Activated CD8-positive, alpha-beta memory T cell treated with anti-CD3 and anti-CD28 coated beads for 48 hours (primary cell): ENCODE measurements around the gene KAT2B.

Experiments used
- DNase-seq, 3 experiments: peaks; one replicate each; pipeline ENCODE4 v3.0.0-alpha.2; 2020; ENCODE audit warnings: low read depth in 2 of 3, low spot score in 2 of 3

The KAT2B gene

DNA sequence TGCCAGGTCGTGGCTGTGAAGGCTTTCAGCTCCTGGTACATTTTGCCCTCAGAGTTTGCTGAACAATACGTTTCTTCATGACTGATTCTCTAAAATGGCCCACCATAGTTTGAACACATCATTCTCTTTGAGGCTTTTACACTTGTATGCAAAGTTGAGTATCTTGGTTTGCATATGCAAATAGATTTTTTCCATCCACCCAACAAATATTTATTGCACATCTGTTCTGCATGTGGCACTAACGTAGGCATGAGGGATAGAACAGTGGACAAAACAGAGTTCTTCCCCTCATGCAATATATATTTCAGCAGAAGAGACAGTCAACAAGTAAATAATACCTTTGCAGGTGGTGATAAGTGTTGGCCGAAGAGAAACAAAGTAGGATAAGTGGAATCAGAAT lies 55.2 kb downstream of the KAT2B start:
- no peak for DNase-seq

DNA sequence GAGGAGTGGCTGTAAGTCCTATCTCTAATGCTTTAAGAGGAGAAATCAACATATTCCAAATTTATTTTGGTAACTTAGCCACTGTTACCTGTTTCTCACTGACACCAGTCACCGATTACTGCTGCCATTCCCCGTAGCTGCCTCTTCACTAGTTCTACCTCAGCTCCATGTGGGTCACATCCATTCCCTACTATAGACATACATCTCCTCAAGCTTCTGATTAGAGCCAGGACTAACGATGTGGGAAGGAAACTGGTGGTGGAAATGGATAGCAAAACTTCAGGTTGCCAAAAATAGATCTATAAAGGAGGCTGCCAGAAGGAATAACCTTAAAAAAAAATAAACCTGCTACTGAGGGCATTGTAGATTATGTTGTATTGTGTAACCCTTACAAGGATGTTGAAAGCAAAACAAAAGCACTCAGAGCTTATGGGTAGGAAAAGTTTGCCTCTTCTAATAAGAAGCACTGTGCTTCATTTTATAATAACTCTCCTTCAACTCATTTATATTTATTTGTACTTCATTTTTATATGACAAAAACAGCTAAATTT lies 56.0 kb downstream of the KAT2B start:
- no peak for DNase-seq

DNA sequence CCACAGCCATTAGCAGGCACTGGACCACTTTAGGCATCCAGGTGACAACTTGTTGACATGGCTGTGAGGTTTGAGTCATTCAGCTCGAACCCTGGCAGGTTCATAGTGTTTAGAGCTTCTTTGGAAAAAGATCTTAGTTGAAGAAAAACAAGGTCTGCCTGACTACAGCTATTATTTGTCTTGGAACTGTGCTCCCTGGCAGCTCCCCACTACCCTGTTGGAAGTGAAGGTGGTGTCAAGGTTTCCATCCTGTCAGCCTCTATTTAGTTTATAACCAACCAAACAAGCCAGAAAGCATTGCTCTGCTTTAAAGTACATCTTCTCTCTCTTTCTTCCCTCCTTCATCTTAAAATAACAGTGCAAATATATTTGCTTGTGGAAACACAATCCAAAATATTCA lies 56.8 kb downstream of the KAT2B start:
- no peak for DNase-seq

DNA sequence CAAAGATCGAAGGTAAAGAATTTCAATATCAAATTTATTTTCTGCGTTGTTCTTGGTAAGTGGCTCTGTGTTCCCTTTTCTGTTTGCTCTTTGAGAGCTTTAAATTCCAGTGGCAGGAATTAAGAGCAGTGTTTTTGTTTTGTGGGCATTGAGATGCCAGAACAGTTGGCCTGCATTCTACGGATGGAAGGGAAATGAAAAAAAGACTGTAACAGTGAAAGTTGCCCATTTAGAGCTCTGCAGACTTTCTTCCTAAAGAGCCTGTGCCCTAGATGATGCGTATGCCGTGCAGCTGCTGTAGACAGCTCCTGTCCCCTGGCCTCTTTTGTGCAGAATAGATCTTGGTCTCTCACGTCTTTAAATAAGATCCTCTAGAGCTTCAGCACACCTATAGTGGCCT lies 58.8 kb downstream of the KAT2B start:
- no peak for DNase-seq

DNA sequence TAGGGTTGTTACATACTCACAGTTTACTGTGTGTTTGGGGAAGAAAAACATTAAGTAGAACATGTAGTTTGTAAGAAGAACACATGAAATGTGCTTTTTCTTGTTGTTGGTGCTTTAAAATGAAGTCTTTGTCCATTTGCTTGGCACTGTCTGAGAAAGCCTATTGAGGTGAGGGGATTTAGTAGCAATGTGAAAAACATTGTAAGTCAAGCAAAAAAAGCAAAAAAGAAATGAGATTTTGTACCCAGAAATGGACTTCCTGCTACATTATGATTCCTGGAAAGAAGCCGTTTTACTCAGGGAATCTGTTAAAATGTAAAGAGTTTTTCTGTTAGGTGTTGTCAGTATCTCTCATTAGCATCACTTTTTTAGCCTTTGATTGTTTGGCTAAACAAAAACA lies 59.9 kb downstream of the KAT2B start:
- no peak for DNase-seq

DNA sequence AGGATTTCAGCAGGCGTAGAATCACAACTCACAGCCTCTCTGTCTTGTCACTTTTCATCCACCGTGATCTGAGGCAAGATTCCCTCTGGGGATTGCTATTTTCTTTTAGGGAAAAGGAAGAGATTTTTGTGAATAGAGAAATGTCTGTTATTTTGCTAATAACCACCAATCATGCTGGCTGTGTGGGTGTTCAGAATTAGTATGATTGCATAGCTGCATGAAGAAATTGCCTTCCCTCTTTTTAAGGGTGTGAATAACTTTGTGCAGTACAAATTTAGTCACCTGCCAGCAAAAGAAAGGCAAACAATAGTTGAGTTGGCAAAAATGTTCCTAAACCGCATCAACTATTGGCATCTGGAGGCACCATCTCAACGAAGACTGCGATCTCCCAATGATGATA lies 60.8 kb downstream of the KAT2B start:
- DNase-seq, result no peak

DNA sequence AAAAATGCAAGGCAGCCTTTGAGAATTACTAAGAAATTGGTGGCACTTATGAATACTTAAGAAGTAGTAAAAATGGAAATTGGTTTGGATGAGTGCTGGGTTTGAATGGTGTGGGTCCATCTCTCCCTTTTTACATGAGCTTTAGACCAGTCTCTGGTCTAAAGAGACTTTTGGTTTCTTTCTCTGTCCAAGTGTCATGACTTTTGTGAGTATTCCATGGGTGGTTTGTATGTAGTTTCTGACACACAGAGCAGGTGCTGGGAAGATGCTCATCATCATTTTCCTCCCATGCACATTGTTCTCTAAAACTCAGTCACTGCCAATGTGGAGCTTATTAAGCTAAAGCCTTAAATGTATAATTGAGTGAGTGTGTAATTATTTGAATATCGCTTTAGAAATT lies 63.5 kb downstream of the KAT2B start:
- no peak for DNase-seq

DNA sequence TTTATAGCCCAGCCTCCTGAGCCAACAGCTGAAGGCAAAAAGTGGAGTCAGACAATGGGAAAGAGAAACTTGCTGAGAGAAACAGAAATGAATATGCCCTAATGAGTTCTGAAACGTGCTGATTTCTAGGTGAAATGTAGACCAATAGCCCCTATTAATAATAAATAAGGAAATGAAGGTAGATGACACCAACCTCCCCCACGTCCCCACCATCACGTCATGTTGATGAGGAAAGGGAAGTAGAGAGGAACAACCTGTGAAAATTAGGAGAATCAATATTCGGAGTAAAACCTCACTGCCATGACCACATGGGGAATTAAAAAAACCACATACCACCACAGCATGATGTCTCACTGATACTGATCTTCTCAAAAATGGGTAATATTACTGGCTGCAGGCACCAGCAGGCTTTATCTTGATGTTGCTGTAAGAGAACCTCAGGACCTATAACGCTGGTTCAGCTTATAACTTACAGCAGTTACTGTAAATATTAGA lies 64.0 kb downstream of the KAT2B start:
- DNase-seq, result peak; percentile 9 to 32 (median 17)

DNA sequence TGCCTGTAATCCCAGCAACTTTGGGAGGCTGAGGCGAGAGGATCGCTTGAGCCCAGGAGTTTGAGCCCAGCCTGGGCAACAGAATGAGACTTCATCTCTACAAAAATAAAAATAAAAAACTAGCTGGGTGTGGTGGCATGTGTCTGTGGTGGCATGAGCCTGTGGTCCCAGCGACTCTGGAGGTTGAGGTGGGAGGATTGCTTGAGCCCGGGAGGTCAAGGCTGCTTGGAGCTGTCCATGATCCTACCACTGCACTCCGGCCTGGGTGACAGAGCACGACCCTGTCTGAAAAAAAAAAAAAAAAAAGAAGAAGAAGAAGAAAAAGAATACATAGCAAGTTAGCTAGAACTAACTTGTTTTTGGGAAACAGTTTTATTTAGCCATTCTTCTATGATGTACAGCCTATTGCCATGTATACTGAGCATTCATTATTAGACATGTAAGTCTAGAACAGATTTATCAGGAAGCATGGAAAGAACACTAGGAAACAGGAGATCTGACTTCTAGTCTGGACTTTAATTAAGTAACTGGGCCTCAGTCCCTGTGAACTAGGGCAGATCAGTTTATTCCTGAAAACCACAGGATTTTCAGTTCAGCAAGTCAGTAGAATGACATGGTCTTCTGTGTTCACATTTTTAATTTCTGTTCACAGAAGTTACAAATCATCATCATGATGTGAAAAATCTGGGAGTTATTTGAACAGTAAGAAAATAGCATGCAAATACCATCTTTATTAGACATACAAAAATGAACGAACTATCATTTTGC lies 65.5 kb downstream of the KAT2B start:
- no peak for DNase-seq

DNA sequence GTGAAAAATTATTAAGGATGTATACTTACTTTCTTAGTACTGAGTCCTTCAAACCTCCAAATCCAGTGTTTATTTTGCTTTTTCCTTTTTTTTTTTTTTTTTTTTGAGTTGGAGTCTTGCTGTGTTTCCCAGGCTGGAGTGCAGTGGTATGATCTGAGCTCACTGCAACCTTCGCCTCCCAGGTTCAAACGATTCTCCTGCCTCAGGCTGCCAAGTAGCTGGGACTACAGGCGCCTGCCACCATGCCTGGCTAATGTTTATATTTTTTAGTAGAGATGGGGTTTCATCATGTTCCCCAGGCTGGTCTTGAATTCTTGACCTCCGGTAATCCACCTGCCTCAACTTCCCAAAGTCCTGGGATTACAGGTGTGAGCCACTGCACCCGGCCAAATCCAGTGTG lies 67.5 kb downstream of the KAT2B start:
- DNase-seq, result no peak

DNA sequence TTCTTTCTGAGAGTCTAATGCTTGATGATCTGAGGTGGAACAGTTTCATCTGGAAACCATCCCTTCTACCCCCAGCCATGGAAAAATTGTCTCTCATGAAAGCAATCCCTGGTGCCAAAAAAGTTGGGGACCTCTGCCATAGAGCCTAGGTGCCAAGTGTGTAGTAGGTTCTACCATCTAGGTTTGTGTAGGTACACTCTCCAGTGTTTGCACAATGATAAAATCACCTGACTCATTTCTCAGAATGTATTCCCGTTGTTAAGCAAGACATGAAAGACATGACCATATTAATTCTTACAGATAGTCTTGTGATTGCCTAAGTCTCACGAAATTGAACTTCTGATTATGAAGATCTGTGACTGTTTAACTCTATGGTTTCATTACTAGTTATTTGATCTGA lies 68.6 kb downstream of the KAT2B start:
- DNase-seq, result no peak

DNA sequence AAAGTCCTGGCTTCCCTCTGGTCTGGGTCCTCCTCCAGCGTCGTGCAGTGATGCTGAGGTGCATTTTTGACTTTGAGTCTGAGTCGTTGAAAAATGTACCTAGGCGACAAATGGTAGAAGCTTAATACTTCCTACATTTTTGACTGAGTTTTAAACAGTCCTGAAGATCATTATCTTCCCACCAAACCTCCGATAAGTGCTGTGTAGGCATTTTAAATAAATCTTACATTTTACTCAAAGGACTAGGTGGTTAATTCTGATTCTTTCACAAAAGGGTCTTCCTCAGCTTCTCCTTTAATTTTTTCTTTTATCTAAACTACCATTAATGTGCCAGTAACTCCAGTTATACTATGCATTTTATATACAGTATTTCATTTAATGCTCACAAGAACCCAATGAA lies 70.6 kb downstream of the KAT2B start:
- no peak for DNase-seq

DNA sequence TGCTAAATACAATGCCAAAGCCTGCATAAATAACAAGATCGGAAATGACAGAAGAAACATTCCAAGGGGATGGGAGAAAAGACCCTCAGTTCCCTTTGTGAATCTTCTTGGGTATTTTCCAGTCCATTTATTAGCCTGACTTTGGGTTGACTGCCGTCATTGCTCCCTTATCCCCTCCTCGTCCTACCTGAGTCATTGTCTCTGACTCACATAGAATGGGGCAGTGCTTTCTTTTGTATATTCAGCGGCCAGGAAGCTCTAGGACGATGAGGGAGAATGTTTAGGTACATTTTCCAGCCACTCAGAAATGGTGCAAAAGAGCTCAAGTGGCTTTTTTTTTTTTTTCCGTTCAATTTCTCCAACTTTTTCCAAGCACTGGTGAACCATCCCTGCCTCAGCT lies 71.6 kb downstream of the KAT2B start:
- no peak for DNase-seq

DNA sequence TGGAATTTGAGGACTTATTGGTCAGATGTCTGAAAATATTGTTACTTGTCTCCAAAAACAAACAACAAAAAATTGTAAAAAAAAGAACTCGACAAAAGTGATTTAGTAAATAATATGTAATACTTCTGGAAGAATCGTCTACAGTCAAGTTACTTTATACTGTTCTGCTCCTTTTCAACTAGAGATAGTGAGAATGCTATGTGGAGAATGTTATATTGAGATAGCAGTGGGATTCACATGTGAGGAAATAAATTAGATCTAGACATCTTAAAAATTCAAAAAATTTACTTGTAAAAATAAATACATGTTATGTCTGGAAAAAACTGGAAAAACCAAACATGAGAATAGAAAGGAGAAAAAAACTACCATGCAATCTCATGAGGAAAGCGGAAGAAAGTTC lies 80.8 kb downstream of the KAT2B start:
- no peak for DNase-seq

DNA sequence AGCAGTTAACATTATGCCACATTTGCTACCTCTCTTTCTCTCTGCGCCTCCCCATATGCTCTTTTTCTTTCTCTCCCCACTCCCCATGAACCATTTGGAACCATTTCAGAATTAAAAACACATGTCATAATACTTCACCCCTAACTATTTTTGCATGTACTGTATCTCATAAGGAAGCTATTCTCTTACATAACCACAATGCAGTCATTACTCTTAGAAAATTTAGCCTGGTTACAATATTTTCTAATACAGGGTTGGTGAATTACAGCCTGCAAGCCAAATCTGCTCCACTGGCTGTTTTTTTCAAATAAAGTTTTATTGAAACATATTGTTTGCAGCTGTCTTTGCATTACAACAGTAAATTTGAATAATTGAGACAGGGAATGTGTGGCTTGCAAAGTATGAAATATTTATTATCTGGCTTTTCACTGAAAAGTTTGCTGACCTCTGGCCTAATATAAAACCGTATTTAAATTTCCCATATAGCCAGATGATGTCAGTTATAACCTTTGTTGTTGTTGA lies 82.9 kb downstream of the KAT2B start:
- no peak for DNase-seq

DNA sequence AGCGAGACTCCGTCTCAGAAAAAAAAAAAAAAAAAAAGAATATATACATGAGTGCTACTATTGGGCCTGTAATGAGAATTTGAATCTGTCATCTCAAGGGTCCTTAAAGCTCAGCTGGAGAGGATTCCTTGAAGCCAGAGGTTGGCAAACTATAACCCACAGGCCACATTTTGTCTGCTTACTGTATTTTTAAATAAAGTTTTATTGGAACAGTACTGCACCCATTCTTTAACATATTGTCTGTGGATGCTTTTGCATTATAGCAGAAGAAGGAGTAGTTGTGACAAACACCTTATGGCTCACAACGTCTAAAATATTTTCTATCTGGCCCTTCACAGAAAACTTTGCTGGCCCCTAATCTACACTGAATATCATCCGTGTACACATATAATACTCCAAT lies 85.0 kb downstream of the KAT2B start:
- DNase-seq, result no peak

DNA sequence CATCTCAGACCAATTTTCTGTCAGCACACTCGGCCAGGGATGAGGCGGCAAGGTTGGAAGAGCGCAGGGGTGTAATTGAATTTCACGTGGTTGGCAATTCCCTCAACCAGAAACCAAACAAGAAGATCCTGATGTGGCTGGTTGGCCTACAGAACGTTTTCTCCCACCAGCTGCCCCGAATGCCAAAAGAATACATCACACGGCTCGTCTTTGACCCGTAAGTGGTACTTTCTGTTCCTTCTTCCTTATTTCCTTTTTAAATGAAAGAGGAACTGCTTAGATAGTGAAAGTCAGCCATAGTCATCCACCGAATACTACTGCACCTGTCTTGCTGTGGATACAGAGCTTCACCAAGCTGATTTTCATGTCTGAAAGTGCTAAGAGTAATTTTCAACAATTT lies 85.7 kb downstream of the KAT2B start:
- no peak for DNase-seq

DNA sequence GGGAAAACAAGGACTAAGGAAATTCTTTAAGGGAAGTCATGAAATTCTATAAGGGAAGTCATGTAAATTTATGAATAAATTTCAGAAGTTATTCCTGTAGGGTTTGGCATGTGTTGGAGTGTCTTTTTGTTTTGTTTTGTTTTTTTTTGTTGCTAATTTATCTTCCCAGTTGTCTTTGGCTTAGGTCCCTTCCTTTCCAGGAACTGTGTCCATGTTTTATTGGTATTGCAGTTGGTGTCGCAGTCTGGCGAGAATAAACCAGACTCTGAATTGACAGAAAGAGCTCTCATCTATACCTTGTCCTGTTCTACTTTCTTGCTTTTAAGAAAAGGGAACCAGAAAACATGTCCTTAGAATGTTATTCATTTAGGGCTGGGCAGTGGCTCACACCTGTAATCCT lies 88.1 kb downstream of the KAT2B start:
- no peak for DNase-seq

DNA sequence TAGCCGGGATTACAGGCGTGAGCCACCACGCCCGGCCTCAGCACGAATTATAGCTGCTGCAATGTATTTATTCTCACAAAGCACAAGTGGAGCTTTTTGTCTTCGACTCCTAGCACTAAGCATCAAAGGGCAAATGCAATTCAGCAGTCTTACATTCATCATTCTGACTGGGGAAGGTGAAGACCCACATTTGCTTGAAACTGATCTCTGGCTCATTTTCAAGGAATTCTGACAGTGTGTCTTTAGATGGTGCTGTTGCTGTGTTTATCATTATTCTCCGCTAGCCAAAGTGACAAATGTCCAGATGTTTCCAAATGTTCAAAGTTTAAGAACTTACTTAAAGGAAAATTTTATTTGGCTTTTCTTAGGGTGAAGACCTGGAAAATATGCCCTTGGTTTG lies 89.9 kb downstream of the KAT2B start:
- no peak for DNase-seq

DNA sequence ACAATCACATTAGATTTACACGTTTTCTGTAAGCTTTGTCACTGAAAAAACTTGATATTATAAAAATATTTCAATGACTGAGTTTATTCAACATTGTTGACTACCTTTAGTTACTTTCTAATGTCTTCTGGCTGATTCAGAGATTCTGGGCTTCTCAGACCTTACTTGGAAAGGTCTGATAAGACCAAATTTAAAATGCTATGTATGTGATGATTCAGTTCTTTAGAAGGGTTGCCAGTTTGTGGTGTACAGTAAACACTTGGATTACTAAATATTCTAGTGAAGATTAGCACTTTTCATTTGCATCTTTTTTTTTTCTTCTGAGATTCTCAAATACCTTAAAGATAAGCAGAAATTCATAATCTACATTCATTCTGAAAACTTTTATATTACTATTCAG lies 96.0 kb downstream of the KAT2B start:
- DNase-seq, result no peak

DNA sequence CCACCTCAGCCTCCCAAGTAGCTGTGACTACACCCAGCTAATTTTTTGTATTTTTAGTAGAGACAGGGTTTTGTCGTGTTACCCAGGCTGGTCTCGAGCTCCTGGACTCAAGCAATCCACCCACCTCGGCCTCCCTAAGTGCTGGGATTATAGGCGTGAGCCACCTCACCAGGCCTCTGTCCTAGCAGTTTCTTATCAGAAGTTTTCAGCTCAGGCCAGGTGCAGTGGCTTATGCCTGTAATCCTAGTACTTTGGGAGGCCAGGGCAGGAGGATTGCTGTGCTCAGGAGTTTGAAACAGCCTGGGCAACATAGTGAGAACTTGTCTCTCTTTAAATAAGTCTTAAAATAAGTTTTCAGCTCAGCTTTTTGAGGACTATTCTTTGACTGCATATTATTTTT lies 97.4 kb downstream of the KAT2B start:
- no peak for DNase-seq

DNA sequence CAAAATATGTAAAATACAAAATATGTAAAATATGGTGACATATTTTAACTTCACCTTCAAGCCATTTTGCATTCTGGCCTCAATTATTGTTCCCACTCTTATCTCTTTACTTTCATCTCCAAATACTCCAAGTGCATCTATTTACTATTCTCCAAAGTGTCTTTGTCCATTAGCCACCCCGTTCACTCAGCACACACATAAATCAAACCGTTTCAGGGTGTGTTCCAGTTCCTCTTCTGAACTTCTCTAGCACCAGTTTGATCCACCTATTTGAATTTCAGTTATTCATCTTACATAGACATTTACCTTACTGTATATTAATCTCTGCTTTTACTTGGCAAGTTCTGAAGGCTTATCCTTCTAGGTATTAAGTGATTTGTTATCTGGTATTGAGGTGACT lies 100.6 kb downstream of the KAT2B start:
- DNase-seq, result no peak

DNA sequence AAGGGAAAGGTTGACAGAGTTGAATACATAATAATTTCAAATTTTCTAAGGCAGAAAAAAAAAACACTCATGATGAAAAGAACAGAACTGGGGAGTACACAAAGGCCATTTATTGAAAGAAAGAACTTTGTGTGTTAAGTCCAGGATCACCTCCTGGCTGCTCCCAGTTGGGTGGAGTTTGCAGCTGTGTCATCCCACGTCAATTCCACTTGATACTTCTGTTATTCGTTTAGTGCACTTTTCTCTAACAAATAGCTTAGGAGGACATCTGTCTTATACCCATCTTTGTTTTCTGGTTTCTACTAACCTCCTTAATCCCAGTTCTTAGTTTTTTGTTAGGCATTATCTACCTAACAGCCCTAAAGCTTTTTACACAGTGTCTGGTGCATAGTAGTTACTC lies 101.1 kb downstream of the KAT2B start:
- no peak for DNase-seq
